NCI-H187 treated with DMSO at 0.1 percent for 48 hours (cell line): ENCODE data around the gene WDR43.
"Not testable (repeated sequence)": the region's sequence is repeated elsewhere in the genome, so short reads cannot be mapped to it uniquely, and the experiment has no call there.

ENCODE experiments used
- DNase-seq: peaks from one replicate; lab custom pipeline; 2025; lab: John Stamatoyannopoulos, UW

The WDR43 gene

DNA sequence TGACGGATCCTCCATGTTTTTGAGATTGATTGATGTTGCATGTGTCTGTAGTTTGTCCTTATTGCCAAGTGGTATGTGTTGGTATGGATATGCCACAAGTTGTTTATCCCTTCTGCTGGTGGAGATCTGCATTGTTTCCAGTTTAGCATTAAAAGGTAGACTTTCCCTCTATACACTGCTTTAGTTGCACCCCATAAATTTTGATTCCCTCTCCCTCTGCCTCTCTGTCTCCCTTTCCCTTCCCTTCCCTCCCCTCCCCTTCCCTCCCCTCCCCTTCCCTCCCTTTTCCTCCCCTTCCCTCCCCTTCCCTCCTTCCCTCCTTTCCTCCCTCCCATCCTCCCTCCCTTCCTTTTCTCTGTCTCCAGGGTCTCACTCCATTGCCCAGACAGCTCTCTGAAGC, 68.0 kb downstream of the WDR43 start:
- DNase-seq = no peak

DNA sequence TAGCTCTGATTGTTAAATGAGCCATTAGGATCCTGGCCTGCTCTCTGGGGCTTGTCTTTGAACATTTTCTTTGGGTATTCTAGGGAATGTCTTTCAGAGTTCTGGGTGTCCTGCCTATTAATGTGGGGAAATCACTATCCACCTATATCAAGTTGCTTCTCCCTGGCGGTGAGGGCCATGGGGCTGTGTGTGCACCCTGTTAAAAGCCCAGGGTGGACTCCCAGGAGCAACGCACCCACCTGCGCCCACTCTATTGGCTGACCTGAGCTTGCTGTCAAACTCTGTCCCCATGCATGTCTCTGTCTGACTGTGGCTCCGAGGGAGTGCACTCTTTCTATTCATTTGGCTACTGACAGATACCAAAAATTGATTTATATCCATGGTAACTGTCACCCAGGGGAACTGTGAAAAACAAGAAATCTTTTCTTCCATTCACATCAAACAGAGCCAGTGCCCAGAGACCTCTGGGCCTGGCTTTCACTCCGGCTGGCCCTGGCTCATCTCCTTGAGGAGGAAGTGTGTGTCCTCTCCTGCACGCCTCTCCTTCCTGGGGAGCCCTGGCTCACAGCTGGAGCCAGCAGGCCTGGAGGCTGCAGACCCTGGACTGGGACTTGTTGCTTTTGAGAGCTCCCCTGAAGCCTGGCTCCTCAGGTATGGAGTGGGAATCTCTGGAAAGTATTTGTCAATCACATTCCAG, 76.1 kb downstream of the WDR43 start:
- no peak for DNase-seq

DNA sequence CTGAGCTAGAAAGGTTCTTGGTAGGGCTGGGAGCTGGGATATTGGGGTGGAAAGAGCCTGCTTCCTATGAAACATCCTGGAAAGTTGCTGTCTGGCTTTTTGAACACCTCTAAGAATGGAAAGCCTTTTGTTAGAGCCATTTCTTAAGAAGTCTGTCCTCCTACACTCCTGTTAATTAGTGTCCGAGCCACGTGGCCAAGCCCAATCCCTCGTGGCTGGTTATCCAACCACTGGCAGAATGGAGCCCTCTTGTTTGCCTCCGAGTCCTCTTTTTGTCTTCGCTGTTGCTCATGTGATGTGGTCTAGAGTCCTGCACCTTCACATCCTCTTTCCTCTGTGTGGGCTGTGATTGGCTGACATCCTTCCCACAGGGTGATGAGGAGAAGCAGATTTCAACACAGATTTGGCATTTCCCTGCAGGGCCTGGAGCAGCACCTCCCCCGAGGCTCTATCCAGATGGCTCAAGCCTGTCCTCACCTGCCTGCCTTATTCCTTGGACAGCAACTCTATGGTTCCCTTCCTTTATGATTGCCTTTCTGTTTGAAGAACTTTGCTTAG, 78.4 kb downstream of the WDR43 start:
- no peak for DNase-seq

DNA sequence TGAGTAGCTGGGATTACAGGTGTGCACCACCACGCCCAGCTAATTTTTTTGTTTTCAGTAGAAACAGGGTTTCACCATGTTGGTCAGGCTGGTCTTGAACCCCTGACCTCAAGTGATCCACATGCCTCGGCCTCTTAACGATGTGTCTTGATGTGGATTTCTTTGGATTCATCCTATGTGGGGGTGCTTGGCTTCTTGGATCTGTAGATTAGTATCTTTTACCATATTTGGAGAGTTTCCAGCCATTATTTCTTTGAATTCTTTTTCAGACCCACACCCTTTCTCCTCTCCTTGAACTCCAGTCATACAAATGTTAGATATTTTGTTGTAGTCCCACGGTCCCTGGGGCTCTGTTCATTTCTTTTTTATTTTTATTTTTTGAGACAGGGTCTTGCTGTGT, 79.8 kb downstream of the WDR43 start:
- no peak for DNase-seq

DNA sequence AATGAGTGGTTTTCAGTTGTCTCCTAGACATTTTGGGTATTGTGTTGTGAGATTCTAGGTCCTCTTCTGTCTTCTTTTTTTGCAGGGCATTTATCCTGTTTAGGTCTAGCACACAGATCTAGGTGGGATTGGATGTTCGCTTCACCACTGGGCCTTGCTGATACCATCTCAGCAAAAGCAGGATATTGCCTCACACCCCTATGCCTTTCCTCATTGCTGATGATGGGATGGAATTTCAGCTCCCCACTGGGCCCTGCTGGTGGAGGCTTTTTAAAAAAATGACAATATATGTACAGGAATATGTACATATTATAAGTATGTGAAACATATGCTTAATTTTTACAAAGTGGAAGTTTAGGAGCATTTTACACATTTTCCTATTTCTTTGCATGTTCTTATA, 81.2 kb downstream of the WDR43 start:
- DNase-seq = no peak

DNA sequence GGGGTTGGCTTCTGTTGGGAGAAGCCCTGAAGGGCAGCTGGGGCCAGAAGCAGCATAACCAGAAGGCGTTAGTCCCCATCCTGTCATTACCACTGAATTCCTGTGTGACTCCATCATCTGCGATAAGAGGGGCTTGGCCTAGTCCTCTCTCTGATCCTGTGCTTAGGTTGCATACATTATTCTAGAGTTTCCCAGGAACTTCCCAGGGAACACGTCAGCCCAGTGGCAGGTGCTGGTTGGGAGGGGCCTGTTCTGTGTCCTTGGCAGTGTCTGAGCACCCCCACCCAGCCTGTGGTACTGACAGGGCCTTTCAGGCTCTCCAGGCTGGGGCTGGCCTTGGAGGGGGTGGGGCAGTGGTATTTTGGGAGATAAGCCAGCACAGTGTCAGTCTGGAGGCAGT, 82.1 kb downstream of the WDR43 start:
- DNase-seq = no peak

DNA sequence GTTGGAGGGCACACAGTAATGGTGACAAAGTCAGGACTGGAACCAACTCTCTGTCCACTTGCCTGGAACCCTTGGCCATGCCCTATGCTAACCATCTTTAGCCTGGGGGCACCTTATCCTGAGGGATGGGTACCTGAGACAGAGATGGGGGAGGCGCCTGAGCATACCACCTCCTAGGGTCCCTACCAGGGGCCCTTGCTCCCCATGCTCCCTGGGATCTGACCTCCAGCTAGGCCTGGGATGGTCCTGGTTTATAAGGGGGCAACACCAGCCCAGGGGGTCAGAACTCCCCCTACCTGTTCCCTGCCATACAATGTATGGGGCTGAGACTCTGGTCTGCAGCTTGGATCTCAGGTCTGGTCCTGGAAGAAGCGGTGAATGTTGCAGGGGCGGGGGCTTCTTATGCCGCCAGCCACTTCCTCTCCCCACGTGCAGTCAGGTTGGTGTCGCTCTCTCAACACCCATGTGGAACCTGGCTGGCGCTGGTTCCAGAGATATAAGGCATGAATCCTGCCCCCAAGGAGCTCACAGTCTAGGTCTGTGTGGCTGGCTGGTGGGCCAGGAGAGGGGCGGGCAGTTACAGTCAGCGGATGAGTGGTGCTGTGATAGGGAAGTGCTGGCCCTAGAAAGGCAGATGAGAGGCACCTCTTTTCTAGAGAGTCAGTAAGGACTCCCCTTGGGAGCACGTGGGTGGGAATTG, 82.9 kb downstream of the WDR43 start:
- DNase-seq = no peak

DNA sequence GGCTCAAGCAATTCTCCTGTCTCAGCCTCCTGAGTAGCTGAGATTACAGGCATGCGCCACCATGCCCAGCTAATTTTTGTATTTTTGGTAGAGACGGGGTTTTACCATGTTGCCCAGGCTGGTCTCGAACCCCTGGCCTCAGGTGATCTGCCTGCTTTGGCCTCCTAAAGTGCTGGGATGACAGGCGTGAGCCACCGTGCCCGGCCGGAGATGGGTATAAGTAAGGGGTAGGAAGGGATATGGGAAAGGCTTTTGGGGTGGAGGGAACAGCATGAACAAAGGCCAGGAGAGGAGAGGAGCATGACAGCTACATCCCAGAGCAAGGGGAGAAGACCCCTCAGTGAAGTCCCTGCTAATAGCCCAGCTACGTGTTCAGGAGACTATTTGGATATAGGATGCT, 83.5 kb downstream of the WDR43 start:
- DNase-seq = not testable (repeated sequence)

DNA sequence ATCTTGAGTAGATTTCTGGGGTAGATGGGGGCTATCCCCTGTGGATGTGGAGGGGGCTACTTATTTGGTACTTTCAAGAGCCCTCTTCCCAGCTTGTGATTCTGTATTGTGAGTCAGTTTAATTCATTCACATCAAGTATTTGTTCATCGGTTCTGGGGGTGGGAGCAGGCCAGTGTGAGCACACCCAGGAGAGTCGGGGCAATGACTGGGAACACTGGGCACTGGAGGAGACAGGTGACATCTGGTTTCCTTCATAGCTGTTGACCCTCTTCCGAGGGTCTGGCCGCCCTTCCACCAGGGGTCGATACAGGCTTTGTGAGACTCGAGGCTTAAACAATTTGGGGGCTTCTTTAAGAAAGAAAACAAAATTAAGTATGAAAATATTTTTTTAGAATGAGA, 84.1 kb downstream of the WDR43 start:
- DNase-seq = no peak

DNA sequence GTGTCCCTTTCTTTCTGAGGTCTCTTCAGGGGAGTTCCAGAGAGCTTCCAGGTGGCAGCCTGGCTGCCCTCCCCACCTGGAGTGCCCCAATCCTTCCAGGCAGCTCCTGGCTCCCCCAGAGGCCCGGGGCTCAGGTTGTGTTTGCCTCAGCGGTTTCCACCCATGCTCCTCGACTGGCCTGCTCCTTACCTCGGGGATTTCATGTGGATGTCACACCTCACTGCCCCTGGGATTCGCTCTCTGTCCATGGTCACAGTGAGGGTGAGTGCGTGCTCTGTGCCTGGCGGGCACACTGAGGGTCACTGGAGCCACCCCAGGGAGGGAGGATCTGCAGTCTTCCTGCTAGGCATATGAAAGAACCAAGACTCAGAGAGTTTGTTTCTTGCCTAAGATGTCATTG, 84.6 kb downstream of the WDR43 start:
- DNase-seq = no peak

DNA sequence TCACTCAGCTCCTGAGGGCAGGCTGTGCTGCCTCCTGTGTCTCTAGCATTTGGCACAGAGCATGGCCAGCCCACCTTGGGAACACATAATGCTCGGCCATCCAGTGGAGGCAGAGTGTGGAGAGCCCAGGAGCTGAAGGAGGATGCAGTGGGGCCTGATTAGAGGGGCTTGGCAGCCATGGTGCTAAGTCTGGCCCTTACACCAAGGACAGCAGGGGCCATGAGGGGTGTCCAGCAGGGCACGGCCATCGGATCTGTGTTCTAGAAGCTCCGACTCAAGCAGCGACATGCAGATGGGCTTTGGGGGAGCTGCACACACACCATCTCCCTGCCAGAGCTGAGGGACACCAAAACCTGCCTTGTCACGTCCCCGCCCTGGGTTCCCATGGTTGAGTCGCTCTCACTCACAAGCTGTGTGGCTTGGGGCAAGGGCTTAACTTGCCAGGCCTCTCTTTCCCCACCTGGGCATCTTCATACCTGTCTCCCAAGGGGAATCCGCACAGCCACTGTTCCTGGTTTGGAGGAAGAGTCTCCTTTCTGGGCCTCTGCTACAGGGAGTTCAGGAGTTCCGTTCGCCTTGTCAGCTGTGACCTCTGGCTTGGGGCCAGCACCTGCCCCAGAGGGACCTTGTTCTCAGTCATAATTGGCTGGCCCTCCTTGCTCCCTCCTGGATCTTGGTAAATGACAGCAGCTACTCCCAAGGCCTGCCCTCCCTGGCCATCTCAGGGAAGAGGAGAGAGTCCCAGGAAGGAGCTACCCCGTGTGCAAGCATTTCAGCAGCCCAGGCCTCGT, 85.3 kb downstream of the WDR43 start:
- no peak for DNase-seq

DNA sequence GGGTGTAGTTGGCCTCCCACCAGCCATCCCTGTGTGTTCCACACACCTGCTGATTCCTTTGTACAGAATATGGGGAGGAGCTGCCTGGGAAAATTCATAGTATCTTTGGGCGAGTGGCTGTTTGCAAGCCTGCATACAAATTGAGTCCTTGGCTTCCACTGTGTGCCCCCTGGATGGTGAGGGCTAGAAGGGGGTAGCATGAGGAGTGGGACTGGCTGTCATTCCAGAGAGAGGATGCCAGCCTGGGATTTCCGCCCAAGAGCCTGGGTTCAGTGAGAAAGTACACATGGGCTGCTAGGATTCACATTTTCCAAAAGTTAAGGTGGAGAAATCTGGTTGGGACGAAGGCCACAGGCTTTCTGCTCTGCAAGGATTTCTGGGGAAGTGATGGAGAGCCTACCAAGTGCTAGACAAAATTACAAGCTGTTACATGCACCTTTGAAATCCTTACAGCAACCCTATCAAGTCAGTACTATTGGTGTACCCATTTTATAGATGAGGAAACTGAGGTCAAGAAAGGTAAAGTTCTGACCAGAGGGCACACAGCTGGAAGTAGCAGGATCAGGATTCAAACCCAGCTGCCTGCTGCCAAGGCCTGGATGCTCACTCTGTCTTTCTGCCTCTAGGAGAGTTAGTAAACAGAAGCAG, 86.0 kb downstream of the WDR43 start:
- DNase-seq = no peak

DNA sequence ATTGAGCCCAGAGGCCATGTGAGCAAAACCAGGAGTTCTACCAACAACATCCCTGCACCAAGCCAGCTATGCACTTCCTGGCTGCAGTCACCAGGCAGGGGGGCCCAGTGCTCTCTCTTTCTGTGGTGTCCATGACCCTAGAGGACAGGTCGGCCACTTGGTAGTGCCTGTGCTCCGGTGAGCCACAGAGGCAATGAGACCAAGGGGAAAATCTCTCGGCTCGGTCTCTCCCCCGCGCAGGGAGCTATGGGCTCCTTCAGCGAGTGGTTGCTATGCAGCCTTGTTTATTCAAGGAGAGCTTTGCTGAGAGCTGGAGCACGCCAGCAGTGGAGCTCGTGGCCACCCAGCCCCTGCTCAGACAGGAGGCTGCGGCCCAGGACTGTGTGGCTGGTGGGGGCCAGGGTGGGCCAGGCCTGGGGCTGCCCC, 86.6 kb downstream of the WDR43 start, which contains the start of gene TOGARAM2:
Gene TOGARAM2, plus strand, starts transcription at position 283 of the 426 bp plus-strand sequence. CDS start 13,537 bp downstream, outside the sequence.
- DNase-seq = no peak

DNA sequence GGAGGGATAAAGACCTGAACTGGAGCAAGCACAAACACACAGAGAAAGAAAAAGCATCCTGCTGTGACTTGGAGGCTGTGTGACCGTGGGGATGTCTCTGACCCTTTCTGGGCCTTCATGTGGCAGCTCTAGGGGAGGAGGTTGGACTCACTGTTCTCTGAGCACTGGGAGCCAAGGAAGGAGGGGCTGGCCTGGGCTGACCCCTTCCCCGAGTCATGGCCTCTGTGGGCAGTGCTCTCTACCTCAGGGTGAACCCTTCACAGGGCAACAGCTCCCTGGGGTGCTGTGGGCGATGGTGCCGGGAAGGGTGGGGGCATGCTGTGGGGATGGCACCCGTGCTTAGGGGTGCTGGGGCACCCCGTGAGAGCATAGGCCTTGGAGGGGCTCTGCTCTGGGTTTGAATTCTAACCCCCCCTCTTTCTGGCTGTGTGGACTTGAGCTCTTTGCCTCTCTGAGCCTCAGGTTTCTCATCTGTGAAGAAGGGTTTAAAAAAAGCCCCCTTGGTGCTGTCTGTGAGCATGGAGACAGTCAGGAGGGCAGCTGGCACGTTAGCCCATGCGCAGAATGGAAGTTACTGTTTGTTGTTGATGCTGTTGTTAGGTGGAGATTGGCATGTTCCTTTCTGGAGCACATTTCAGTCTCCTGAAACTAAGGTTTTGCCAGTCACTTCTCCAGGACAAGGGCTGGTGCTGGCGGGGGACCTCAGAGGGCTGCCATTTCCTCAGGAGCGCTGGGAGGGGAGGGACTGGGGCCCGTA, 87.3 kb downstream of the WDR43 start:
- DNase-seq = no peak

DNA sequence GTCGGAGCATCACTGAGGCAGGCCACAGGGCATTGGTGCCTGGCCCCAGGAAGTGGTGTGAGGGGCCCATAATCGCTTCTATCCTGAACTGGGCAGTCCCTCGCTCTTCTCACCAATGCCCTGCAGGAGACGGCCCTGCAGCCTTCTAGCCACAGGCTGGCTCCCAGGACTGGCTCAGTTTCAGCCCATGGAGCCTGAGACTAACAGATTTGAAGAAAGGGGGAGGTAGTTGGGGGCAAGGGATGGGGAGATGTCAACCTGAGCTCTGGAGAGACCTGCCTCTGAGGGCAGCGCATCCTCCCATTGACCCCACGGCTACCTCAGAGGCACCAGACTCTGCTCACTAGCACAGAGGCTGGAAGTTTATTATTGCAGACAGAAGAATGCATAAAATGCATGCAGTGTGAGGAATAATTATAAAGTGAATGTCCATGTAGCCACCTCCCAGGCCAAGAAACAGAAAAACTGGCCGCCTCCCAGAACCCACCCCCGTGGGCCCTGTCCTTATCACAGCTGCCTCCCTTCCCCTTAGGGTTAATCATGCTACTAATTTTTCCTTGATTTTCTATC, 88.0 kb downstream of the WDR43 start:
- no peak for DNase-seq

DNA sequence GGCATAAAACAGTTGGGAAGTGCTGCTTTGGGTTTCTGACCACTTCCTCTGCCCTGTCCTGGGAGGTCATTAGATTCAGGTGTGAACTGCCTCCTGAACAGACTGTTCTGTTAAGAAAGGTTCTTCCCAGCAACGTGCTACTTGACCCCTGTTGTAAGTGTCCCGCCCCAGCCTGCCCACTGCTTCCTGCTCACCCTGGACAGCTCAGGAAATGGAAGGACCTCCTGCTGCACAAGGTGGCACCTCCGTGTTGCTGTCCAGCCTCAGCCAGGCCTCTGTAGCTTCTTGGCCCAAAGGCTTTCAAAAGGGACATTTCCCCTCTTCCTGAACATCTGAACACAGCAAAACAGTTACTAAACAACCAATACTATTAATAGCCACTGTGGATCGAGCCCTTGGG, 92.0 kb downstream of the WDR43 start:
- DNase-seq = no peak

DNA sequence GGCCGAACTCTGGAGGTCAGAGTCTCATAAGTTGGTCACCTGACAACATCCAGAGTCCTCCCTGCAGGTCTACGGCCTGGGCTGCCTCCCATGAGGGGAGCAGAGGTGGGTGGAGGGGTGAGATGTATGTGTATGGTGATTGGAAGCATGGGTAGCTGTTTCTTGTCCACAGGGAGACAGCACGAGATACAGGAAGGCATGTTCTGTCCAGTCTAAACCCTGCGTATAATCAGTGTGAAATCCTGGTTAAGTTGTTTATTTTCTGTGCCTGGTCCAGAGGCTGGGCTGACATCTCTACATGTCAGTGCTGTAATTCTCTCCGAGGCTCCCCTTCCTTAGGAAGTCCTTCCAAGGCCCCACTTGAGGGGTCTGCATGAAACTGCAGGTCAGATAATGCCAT, 95.5 kb downstream of the WDR43 start:
- no peak for DNase-seq

DNA sequence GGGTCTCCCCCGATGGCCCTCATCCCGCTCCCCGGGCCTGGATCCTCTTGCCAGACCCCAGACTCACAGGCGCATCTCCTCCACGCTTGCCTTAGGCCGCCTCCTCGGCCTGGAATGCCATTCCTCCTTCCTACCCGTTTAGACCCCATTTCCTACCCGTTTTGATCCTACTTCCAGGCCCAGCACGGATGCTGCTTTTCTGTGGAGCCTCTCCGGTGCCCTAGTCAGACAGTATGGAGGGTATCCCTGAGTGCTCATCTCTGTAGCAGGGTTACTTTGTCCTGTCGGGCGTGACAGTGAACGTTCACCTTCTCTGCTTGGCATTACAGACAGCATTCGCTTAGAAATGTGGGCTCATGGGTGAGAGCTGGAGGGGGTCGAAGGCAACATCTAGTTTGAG, 96.0 kb downstream of the WDR43 start:
- no peak for DNase-seq

DNA sequence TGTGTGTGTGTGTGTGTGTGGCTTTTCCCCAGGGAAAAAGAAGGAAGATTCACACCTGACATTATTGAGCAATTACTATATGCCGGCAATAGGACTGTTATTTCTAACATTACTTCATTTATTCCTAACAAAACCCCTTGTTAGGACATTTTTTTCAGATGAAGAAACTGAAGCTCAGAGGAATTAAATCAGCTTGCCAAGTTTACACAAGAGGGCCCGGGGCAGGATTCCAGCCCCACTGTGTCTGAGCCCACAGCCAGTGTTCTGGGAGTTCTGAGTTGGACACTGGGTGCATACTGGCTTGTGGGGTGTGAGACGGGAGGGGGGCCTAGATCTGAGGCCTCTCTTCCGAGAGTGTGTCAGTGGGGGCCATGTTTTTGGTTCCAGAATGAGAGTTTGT, 96.6 kb downstream of the WDR43 start:
- DNase-seq = no peak

DNA sequence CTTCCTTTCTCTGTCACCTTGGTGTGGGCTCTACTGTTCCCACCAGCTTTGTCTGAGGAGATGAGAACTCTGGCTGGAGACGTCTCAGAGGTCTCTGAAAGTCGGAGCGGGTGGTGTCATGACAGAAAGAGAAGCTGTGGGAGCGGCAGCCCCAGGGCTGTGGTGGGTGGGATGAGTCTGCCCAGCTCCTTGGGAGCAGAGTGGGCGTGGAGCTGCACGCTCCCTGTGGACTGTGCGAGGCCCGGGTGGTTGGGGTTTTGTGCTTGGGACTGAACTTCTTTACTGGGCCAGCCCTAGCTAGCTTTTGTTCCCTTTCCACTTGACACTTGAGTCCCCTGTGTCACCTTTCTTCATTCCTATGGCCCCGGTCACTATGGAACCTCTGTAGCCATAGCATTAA, 97.0 kb downstream of the WDR43 start:
- no peak for DNase-seq
